ENCODE results near the gene ZNF441. TPM values are rescaled to one million over a fixed set of nuclear protein-coding genes. Genes with fewer than 3 reads are reported as not detected.
"Not testable (repeated sequence)": the region's sequence is repeated elsewhere in the genome, so short reads cannot be mapped to it uniquely, and the experiment has no call there.

The ZNF441 gene
- polyA plus RNA-seq, 1 donor from 2014 or later = 138 TPM

- Histone ChIP-seq H3K4me3 (ENCODE audit: low read length) (no peak overlapping the region), H3K36me3 (ENCODE audit: insufficient read depth, low read length) (no peaks in the 10 kb centered on the region), H3K9ac (ENCODE audit: low read length) (no peak overlapping the region), H3F3A (ENCODE audit: insufficient read depth, low read length, poor library complexity, severe bottlenecking) (no peaks in the 10 kb centered on the region), H3K9me3 (ENCODE audit: low read length) (peaks cover 4% of the 10 kb centered on the region), H3K79me2 (replicated peaks; ENCODE audit: insufficient read depth, low read length) (peaks cover 2% of the 10 kb centered on the region), H3K9me2 (ENCODE audit: insufficient read depth, low read length) (no peaks in the 10 kb centered on the region), H3K4me2 (ENCODE audit: low read length) (no peak overlapping the region), H3K27me3 (ENCODE audit: insufficient read depth, low read depth, low read length) (no peaks in the 10 kb centered on the region), H2AFZ (ENCODE audit: low read depth, low read length) (no peak overlapping the region), H3K27ac (ENCODE audit: low read length) (no peak overlapping the region), H4K20me1 (ENCODE audit: insufficient read depth) (no peaks in the 10 kb centered on the region)
- no peak for TF ChIP-seq REST (IDR thresholded peaks at IDR 0.05; ENCODE audit: borderline replicate concordance)
- TF ChIP-seq TAF1 (IDR thresholded peaks at IDR 0.05; ENCODE audit: low read depth) = no peak
- TF ChIP-seq EZH2 (IDR thresholded peaks at IDR 0.05; ENCODE audit: borderline replicate concordance, insufficient read depth, low read length, poor library complexity, severe bottlenecking) = no peak
- no peak for TF ChIP-seq RAD21 (conservative IDR thresholded peaks at IDR 0.05)
- TF ChIP-seq CTCF (IDR thresholded peaks at IDR 0.05; ENCODE audit: poor library complexity, severe bottlenecking) = no peak
- no peak for TF ChIP-seq MXI1 (conservative IDR thresholded peaks at IDR 0.05; ENCODE audit: poor library complexity, severe bottlenecking)
- no peak for TF ChIP-seq POLR2AphosphoS5 (IDR thresholded peaks at IDR 0.05)
- TF ChIP-seq SMC3 (conservative IDR thresholded peaks at IDR 0.05; ENCODE audit: poor library complexity) = no peak
- no peak for TF ChIP-seq EP300 (conservative IDR thresholded peaks at IDR 0.05; ENCODE audit: poor library complexity, severe bottlenecking)
These were observed 54.8 kb downstream of the ZNF441 start for GRCh38 chr19:11821474-11822109.

GRCh38 chr19:11828957-11829876 lies 62.4 kb downstream of the ZNF441 start:
- Histone ChIP-seq H3K9me3 (ENCODE audit: low read length) (peaks cover 21% of the 10 kb centered on the region), H3K36me3 (ENCODE audit: insufficient read depth, low read length) (peaks cover 19% of the 10 kb centered on the region)
- H3K4me2 ChIP-seq (ENCODE audit: low read length); H3K27me3 ChIP-seq (ENCODE audit: insufficient read depth, low read depth, low read length); H4K20me1 ChIP-seq (ENCODE audit: insufficient read depth); H3K79me2 ChIP-seq (replicated peaks; ENCODE audit: insufficient read depth, low read length); H2AFZ ChIP-seq (ENCODE audit: low read depth, low read length); H3K4me3 ChIP-seq (ENCODE audit: low read length); H3F3A ChIP-seq (ENCODE audit: insufficient read depth, low read length, poor library complexity, severe bottlenecking); H3K27ac ChIP-seq (ENCODE audit: low read length); H3K9ac ChIP-seq (ENCODE audit: low read length); H3K9me2 ChIP-seq (ENCODE audit: insufficient read depth, low read length): not testable (repeated sequence)
